Measurements from ENCODE around the gene FAM171A1. TPM values are rescaled to one million over a fixed set of nuclear protein-coding genes. Genes with fewer than 3 reads are reported as not detected.
"Not testable (repeated sequence)": the region's sequence is repeated elsewhere in the genome, so short reads cannot be mapped to it uniquely, and the experiment has no call there.

The FAM171A1 gene
- total RNA-seq, 1 experiment from 2014 or later: 1.0 TPM

GRCh38 chr10:15336211-15336610 is 34.9 kb downstream of the FAM171A1 start:
- Mint-ChIP-seq H3K27ac (ENCODE audit: unreplicated experiment) (no peak overlapping the region), H3K27me3 (ENCODE audit: unreplicated experiment) (peaks cover 94% of the 10 kb centered on the region), H3K36me3 (ENCODE audit: insufficient read depth, unreplicated experiment) (no peaks in the 10 kb centered on the region), H3K4me1 (ENCODE audit: low read depth, unreplicated experiment) (peaks cover 20% of the 10 kb centered on the region), H3K4me3 (ENCODE audit: low read depth, unreplicated experiment) (no peak overlapping the region), H3K9me3 (ENCODE audit: low read depth, unreplicated experiment) (no peaks in the 10 kb centered on the region)
- CTCF ChIA-PET: no interaction called here
- BruUV-seq (replicated peaks): no TSS peak
- intact Hi-C loops (cut with micrococcal nuclease; ENCODE audit: unreplicated experiment): no loop called here
- TF ChIP-seq CTCF (IDR thresholded peaks at IDR 0.05; ENCODE audit: unreplicated experiment): no peak
- DNase-seq: no peak

GRCh38 chr10:15335508-15335907 is 35.6 kb downstream of the FAM171A1 start:
- Mint-ChIP-seq H3K36me3 (ENCODE audit: insufficient read depth, unreplicated experiment) (no peaks in the 10 kb centered on the region), H3K27me3 (ENCODE audit: unreplicated experiment) (peaks cover 87% of the 10 kb centered on the region), H3K9me3 (ENCODE audit: low read depth, unreplicated experiment) (no peaks in the 10 kb centered on the region), H3K4me3 (ENCODE audit: low read depth, unreplicated experiment) (no peak overlapping the region), H3K27ac (ENCODE audit: unreplicated experiment) (no peak overlapping the region), H3K4me1 (ENCODE audit: low read depth, unreplicated experiment) (peaks cover 20% of the 10 kb centered on the region)
- intact Hi-C loops (cut with micrococcal nuclease; ENCODE audit: unreplicated experiment): no loop called here
- TF ChIP-seq CTCF (IDR thresholded peaks at IDR 0.05; ENCODE audit: unreplicated experiment): no peak
- CTCF ChIA-PET: no interaction called here
- no peak for DNase-seq
- no TSS peak for BruUV-seq (replicated peaks)

GRCh38 chr10:15334650-15335323 is 36.3 kb downstream of the FAM171A1 start:
- TF ChIP-seq CTCF (IDR thresholded peaks at IDR 0.05; ENCODE audit: unreplicated experiment): no peak
- intact Hi-C loops (cut with micrococcal nuclease; ENCODE audit: unreplicated experiment): no loop called here
- Mint-ChIP-seq H3K9me3 (ENCODE audit: low read depth, unreplicated experiment) (no peaks in the 10 kb centered on the region), H3K36me3 (ENCODE audit: insufficient read depth, unreplicated experiment) (no peaks in the 10 kb centered on the region), H3K27ac (ENCODE audit: unreplicated experiment) (no peak overlapping the region), H3K4me3 (ENCODE audit: low read depth, unreplicated experiment) (no peak overlapping the region), H3K27me3 (ENCODE audit: unreplicated experiment) (peaks cover 83% of the 10 kb centered on the region), H3K4me1 (ENCODE audit: low read depth, unreplicated experiment) (peaks cover 20% of the 10 kb centered on the region)
- DNase-seq: no peak
- CTCF ChIA-PET: no interaction called here
- BruUV-seq (replicated peaks): no TSS peak

DNA sequence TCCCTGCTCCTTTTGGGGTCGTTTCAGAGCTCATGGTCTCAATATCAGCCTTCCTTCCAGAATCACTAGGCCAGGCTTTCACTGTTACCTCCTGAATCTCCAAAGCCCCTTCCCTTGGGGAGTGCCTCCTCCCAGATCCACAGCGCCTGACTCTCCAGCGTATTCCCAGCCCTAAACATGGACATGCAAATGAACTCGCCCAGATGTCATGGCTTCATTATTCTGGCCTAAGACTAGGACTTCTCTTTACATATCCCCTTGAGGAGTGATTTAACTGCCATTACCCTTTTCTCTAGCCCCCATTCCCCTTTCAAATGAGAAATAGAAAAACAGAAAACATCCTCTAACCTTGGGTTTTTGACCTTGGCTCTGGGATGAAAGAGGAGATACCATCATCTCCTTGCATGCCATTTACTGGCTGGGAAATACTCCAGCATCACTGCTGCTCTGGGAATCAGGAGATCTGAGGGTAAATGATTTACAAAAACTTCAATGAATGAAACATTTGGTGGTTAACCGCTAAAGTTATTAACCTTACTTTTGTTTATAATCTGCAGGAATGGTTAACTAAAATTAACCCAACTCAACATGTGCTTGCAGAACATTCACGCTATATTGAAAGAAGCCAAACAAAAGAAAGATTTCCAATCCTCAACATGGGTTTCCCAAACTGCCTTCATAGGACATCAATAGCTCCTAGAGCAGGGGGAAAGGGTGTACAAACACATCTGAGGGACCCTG is 37.0 kb downstream of the FAM171A1 start:
- DNase-seq: peak; percentile 12
- H3K9me3 Mint-ChIP-seq (ENCODE audit: low read depth, unreplicated experiment): no peaks in the 10 kb centered on the region
- no peak for TF ChIP-seq CTCF (IDR thresholded peaks at IDR 0.05; ENCODE audit: unreplicated experiment)
- CTCF ChIA-PET: interaction anchor here (0.7 kb wide), 1 partner anchor 16 kb away, joined by 3 read pairs; no protein-coding TSS in a partner anchor
- no TSS peak for BruUV-seq (replicated peaks)
- no peak overlapping the region for H3K4me3 Mint-ChIP-seq (ENCODE audit: low read depth, unreplicated experiment)
- peaks cover 20% of the 10 kb centered on the region for H3K4me1 Mint-ChIP-seq (ENCODE audit: low read depth, unreplicated experiment)
- H3K27me3 Mint-ChIP-seq (ENCODE audit: unreplicated experiment): peaks cover 83% of the 10 kb centered on the region
- no peaks in the 10 kb centered on the region for H3K36me3 Mint-ChIP-seq (ENCODE audit: insufficient read depth, unreplicated experiment)
- H3K27ac Mint-ChIP-seq (ENCODE audit: unreplicated experiment): peak overlapping the region; percentile 66
- intact Hi-C loops (cut with micrococcal nuclease; ENCODE audit: unreplicated experiment): no loop called here

GRCh38 chr10:15333181-15333580 is 37.9 kb downstream of the FAM171A1 start:
- H3K27me3 Mint-ChIP-seq (ENCODE audit: unreplicated experiment): peaks cover 83% of the 10 kb centered on the region
- H3K27ac Mint-ChIP-seq (ENCODE audit: unreplicated experiment); BruUV-seq (replicated peaks); H3K4me3 Mint-ChIP-seq (ENCODE audit: low read depth, unreplicated experiment); DNase-seq; H3K36me3 Mint-ChIP-seq (ENCODE audit: insufficient read depth, unreplicated experiment); H3K9me3 Mint-ChIP-seq (ENCODE audit: low read depth, unreplicated experiment); intact Hi-C loops (cut with micrococcal nuclease; ENCODE audit: unreplicated experiment): not testable (repeated sequence)
- peaks cover 20% of the 10 kb centered on the region for H3K4me1 Mint-ChIP-seq (ENCODE audit: low read depth, unreplicated experiment)
- CTCF ChIA-PET: interaction anchor here (0.7 kb wide), 1 partner anchor 15 kb away, joined by 3 read pairs; no protein-coding TSS in a partner anchor

Data from Calu3 (cell line).